ENCODE results near the gene SMCP.

The SMCP gene

GRCh38 chr1:152870831-152871730 is 7.0 kb upstream of the SMCP start:
- H3K27me3 ChIP-seq: no peaks in the 10 kb centered on the region
- no peaks in the 10 kb centered on the region for H3K36me3 ChIP-seq
- no peak for TF ChIP-seq Cebpa-rat (IDR thresholded peaks at IDR 0.05)
- H3K4me2 ChIP-seq: no peak overlapping the region
- no peaks in the 10 kb centered on the region for H3K4me1 ChIP-seq
- H3K9ac ChIP-seq: no peak overlapping the region
- H3K9me3 ChIP-seq: no peaks in the 10 kb centered on the region
- H3K4me3 ChIP-seq: no peak overlapping the region
- H4K20me1 ChIP-seq: no peaks in the 10 kb centered on the region
- no peak overlapping the region for H3K27ac ChIP-seq

GRCh38 chr1:152871731-152872126 is 6.4 kb upstream of the SMCP start:
- no peak for TF ChIP-seq Cebpa-rat (IDR thresholded peaks at IDR 0.05)
- Histone ChIP-seq H3K9ac (no peak overlapping the region), H4K20me1 (no peaks in the 10 kb centered on the region)

DNA sequence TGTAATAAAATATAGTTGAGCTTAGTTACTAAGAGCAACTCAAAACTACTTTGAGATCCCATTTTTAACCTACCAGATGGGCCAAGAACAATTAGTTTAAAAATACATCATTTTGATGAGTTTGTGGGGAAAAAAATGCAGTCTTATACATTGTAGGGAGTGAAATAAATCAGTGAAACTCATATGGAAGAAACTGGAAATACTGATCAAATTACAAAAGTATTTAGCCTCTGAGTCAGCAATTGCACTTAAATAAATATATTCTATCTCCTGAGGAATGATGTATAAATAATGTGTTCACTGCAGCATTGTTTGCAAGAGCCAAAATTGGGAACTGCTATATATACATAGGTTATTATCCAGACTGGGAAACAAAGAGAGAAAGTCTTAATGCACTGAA is 4.6 kb upstream of the SMCP start:
- Histone ChIP-seq H3K27ac (no peak overlapping the region), H3K9ac (no peak overlapping the region), H3K4me1 (no peaks in the 10 kb centered on the region), H3K9me3 (no peaks in the 10 kb centered on the region), H3K4me2 (no peak overlapping the region), H3K27me3 (no peaks in the 10 kb centered on the region), H4K20me1 (no peaks in the 10 kb centered on the region), H3K4me3 (no peak overlapping the region), H3K36me3 (no peaks in the 10 kb centered on the region)
- no peak for TF ChIP-seq Cebpa-rat (IDR thresholded peaks at IDR 0.05)

More at GRCh38 chr1:152871731-152872126, 6.4 kb upstream of the SMCP start:
- Histone ChIP-seq H3K4me1 (no peaks in the 10 kb centered on the region), H3K4me3 (no peak overlapping the region), H3K36me3 (no peaks in the 10 kb centered on the region), H3K4me2 (no peak overlapping the region), H3K27ac (no peak overlapping the region), H3K9me3 (no peaks in the 10 kb centered on the region), H3K27me3 (no peaks in the 10 kb centered on the region)

- Histone ChIP-seq H3K9me3 (no peaks in the 10 kb centered on the region), H3K4me2 (no peak overlapping the region), H3K9ac (no peak overlapping the region), H3K4me1 (no peaks in the 10 kb centered on the region), H4K20me1 (no peaks in the 10 kb centered on the region), H3K27ac (no peak overlapping the region), H3K4me3 (no peak overlapping the region), H3K36me3 (no peaks in the 10 kb centered on the region), H3K27me3 (no peaks in the 10 kb centered on the region)
- no peak for TF ChIP-seq Cebpa-rat (IDR thresholded peaks at IDR 0.05)
These were observed 1.3 kb upstream of the SMCP start for GRCh38 chr1:152876827-152877226.

DNA sequence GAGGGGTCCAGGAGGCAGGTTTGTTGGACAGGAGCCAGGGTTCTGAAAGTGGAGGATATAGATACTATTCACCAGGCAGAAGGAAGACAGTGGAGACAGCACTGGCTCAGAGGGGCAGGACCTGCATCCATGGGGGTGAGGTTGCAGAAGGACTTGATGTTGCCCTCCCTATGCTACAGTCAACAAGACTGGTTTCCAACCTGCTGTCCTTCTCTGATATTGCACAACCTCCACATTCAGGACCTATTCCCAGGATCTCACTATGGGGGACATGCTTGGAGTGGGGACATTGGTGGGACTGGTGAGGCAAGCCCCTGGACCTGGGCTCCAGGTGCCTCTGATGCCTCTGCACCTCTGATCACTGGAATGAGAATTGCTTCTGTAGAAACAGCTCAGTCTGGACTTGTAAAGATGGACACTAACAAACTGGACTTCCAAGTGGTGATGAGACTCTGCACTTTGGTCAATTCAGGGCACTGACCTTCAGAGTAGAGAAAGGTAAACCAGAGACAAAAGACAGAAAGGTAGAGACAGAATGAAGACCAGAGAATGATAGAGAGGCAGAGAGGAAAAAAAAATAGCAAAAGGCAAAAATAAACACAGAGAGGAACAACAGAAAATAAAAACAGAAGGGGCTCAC is 1.6 kb downstream of the SMCP start:
- no peak for TF ChIP-seq Cebpa-rat (IDR thresholded peaks at IDR 0.05)
- Histone ChIP-seq H4K20me1 (no peaks in the 10 kb centered on the region), H3K4me2 (no peak overlapping the region), H3K27me3 (no peaks in the 10 kb centered on the region), H3K36me3 (no peaks in the 10 kb centered on the region), H3K4me1 (no peaks in the 10 kb centered on the region), H3K4me3 (no peak overlapping the region), H3K9me3 (no peaks in the 10 kb centered on the region), H3K27ac (no peak overlapping the region), H3K9ac (no peak overlapping the region)

GRCh38 chr1:152880316-152880715 is 2.2 kb downstream of the SMCP start:
- Histone ChIP-seq H3K36me3 (no peaks in the 10 kb centered on the region), H3K4me1 (no peaks in the 10 kb centered on the region), H3K9me3 (no peaks in the 10 kb centered on the region), H3K4me2 (no peak overlapping the region), H4K20me1 (no peaks in the 10 kb centered on the region), H3K27ac (no peak overlapping the region), H3K4me3 (no peak overlapping the region), H3K27me3 (no peaks in the 10 kb centered on the region), H3K9ac (no peak overlapping the region)
- TF ChIP-seq Cebpa-rat (IDR thresholded peaks at IDR 0.05): no peak

DNA sequence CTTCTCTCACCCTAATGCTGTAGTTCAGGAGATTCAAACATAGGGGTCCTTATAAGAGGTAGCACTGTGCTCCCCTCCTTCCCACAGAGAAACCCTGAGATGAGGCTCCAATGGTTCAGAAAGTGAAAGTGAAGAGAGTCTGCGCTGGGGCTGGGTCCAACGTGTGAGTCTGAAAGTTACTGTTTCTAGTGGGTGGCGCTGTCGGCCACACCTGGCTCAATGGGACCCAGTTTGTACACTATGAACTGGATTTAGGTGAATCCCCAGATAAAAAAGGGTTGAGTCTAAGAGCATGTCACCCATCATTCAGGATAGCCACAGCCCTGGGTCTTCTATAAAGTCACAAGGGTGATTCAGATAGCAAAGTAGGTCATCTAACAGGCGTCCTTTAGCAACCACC is 2.8 kb downstream of the SMCP start:
- H3K27me3 ChIP-seq: no peaks in the 10 kb centered on the region
- no peaks in the 10 kb centered on the region for H3K4me1 ChIP-seq
- H3K36me3 ChIP-seq: no peaks in the 10 kb centered on the region
- TF ChIP-seq Cebpa-rat (IDR thresholded peaks at IDR 0.05): no peak
- no peaks in the 10 kb centered on the region for H3K9me3 ChIP-seq
- no peak overlapping the region for H3K4me3 ChIP-seq
- H3K9ac ChIP-seq: no peak overlapping the region
- H3K4me2 ChIP-seq: no peak overlapping the region
- H4K20me1 ChIP-seq: no peaks in the 10 kb centered on the region
- no peak overlapping the region for H3K27ac ChIP-seq

DNA sequence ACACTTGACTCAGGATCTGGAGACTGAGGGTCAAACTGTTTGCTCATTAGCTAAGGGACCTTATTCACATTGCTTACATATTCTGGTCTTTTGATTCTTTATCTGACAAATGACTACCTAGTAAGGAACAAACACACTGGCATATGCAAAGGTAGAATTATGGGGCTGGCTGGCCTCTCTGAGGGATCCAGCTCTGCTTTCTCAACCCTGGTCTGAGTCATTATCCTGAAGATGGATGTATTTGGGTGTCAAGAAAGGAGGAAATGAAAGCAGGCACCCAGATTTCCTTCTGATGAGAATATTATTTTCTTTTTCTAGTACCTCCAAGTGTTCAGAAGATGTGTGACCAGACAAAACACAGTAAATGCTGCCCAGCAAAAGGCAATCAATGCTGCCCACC is 6.0 kb downstream of the SMCP start:
- no peaks in the 10 kb centered on the region for H3K36me3 ChIP-seq
- H3K9me3 ChIP-seq: no peaks in the 10 kb centered on the region
- no peaks in the 10 kb centered on the region for H3K27me3 ChIP-seq
- no peak overlapping the region for H3K27ac ChIP-seq
- H3K4me3 ChIP-seq: no peak overlapping the region
- H3K4me1 ChIP-seq: 0 out of 2 replicates have a peak, but pooled peaks cover 6% of the 10 kb centered on the region
- H3K9ac ChIP-seq: no peak overlapping the region
- no peaks in the 10 kb centered on the region for H4K20me1 ChIP-seq
- no peak overlapping the region for H3K4me2 ChIP-seq
- no peak for TF ChIP-seq Cebpa-rat (IDR thresholded peaks at IDR 0.05)

GRCh38 chr1:152884506-152884905 is 6.4 kb downstream of the SMCP start:
- no peak overlapping the region for H3K4me2 ChIP-seq
- no peak overlapping the region for H3K27ac ChIP-seq
- H3K36me3 ChIP-seq: no peaks in the 10 kb centered on the region
- H4K20me1 ChIP-seq: no peaks in the 10 kb centered on the region
- H3K9ac ChIP-seq: no peak overlapping the region
- H3K4me1 ChIP-seq: 0 out of 2 replicates have a peak, but pooled peaks cover 6% of the 10 kb centered on the region
- no peaks in the 10 kb centered on the region for H3K9me3 ChIP-seq
- no peak for TF ChIP-seq Cebpa-rat (IDR thresholded peaks at IDR 0.05)
- H3K4me3 ChIP-seq: no peak overlapping the region
- no peaks in the 10 kb centered on the region for H3K27me3 ChIP-seq

GRCh38 chr1:152884966-152885624 is 7.0 kb downstream of the SMCP start:
- TF ChIP-seq Cebpa-rat (IDR thresholded peaks at IDR 0.05): no peak
- H3K27ac ChIP-seq: no peak overlapping the region
- no peaks in the 10 kb centered on the region for H3K36me3 ChIP-seq
- H3K4me2 ChIP-seq: no peak overlapping the region
- H3K9ac ChIP-seq: no peak overlapping the region
- H3K9me3 ChIP-seq: no peaks in the 10 kb centered on the region
- H3K4me3 ChIP-seq: no peak overlapping the region
- H3K27me3 ChIP-seq: no peaks in the 10 kb centered on the region
- 0 out of 2 replicates have a peak, but pooled peaks cover 6% of the 10 kb centered on the region for H3K4me1 ChIP-seq
- H4K20me1 ChIP-seq: no peaks in the 10 kb centered on the region

Data from BLaER1 (cell line).